SIG-M5 (cell line): ENCODE measurements around the gene TICAM2.

ENCODE experiments used
- DNase-seq: peaks from one replicate; lab custom pipeline; 2025; lab: John Stamatoyannopoulos, UW

Gene TICAM2

GRCh38 chr5:115607935-115608334, 5.7 kb upstream of the TICAM2 start:
- DNase-seq: no peak

- no peak for DNase-seq
Measured at GRCh38 chr5:115605436-115605835, 3.2 kb upstream of the TICAM2 start.

- DNase-seq: no peak
Measured at GRCh38 chr5:115602591-115603125, 379 bp upstream of the TICAM2 start.

- DNase-seq: no peak
Measured at GRCh38 chr5:115600766-115601165, 1.5 kb downstream of the TICAM2 start.

GRCh38 chr5:115599924-115600323, 2.4 kb downstream of the TICAM2 start:
- no peak for DNase-seq

- no peak for DNase-seq
Measured at GRCh38 chr5:115599502-115599901, 2.8 kb downstream of the TICAM2 start.

- no peak for DNase-seq
Measured at GRCh38 chr5:115594128-115595047, 7.9 kb downstream of the TICAM2 start.

GRCh38 chr5:115589043-115589442, 13.2 kb downstream of the TICAM2 start:
- no peak for DNase-seq

GRCh38 chr5:115588640-115589039, 13.6 kb downstream of the TICAM2 start:
- DNase-seq: no peak

GRCh38 chr5:115586525-115587146, 15.6 kb downstream of the TICAM2 start:
- no peak for DNase-seq

- DNase-seq: no peak
Measured at GRCh38 chr5:115585265-115585664, 17.0 kb downstream of the TICAM2 start.

GRCh38 chr5:115584501-115584900, 17.8 kb downstream of the TICAM2 start:
- no peak for DNase-seq

- DNase-seq: no peak
Measured at GRCh38 chr5:115583474-115583873, 18.8 kb downstream of the TICAM2 start.

GRCh38 chr5:115580941-115581340, 21.3 kb downstream of the TICAM2 start:
- DNase-seq: no peak

GRCh38 chr5:115579747-115580173, 22.5 kb downstream of the TICAM2 start:
- no peak for DNase-seq

- no peak for DNase-seq
Measured at GRCh38 chr5:115579216-115579615, 23.1 kb downstream of the TICAM2 start.

GRCh38 chr5:115578657-115579056, 23.6 kb downstream of the TICAM2 start:
- DNase-seq: no peak

GRCh38 chr5:115577741-115578140, 24.5 kb downstream of the TICAM2 start:
- no peak for DNase-seq

GRCh38 chr5:115577329-115577728, 24.9 kb downstream of the TICAM2 start:
- DNase-seq: no peak

- no peak for DNase-seq
Measured at GRCh38 chr5:115575167-115576070, 26.9 kb downstream of the TICAM2 start.

- DNase-seq: no peak
Measured at GRCh38 chr5:115573133-115573532, 29.1 kb downstream of the TICAM2 start.

- DNase-seq: no peak
Measured at GRCh38 chr5:115571441-115571878, 30.8 kb downstream of the TICAM2 start.
